Prostate gland (tissue), 2 donors: ENCODE results near the gene STK10. TPM values are rescaled to one million over a fixed set of nuclear protein-coding genes. Genes with fewer than 3 reads are reported as not detected.

Source experiments
- DNase-seq: peaks from one replicate; pipeline ENCODE4 v3.0.0-alpha.2; 2019; ENCODE audit warnings: low spot score
- H3K27ac ChIP-seq, 2 donors: fragments of 200-600 bp; sonication (generic); 2 replicates each; pipeline ENCODE4 v1.5.1; 2017 to 2019
- H3K27me3 ChIP-seq: fragments of 200-600 bp; sonication (generic); replicated peaks from 2 replicates; pipeline ENCODE4 v1.5.1; 2019; ENCODE audit not compliant: insufficient read depth
- H3K36me3 ChIP-seq, 2 donors: fragments of 200-600 bp; sonication (generic); 1 replicate in 1 of 2; 2 replicates in 1 of 2; pipeline versions ENCODE4 v1.5.1 to v1.8.1; 2017 to 2019
- H3K4me1 ChIP-seq: fragments of 200-600 bp; sonication (generic); replicated peaks from 2 replicates; pipeline ENCODE4 v1.5.1; 2019
- H3K4me3 ChIP-seq, 2 donors: fragments of 200-600 bp; sonication (generic); 2 replicates each; pipeline ENCODE4 v1.5.1; 2017 to 2019
- H3K9me3 ChIP-seq: fragments of 200-600 bp; sonication (generic); 2 replicates; pipeline ENCODE4 v1.5.1; 2017
- CTCF ChIP-seq, 4 experiments: fragments of 200-600 bp in 2 of 4; fragments of 450-650 bp in 2 of 4; sonication (generic) in 2 of 4; IDR thresholded peaks; 1 replicate in 3 of 4; 2 replicates in 1 of 4; pipeline ENCODE4 v1.5.1; 2016 to 2019; ENCODE audit warnings: antibody characterized with exemption in 4 of 4, mild to moderate bottlenecking in 2 of 4, moderate library complexity in 2 of 4
- POLR2A ChIP-seq: fragments of 450-650 bp; IDR thresholded peaks from one replicate; pipeline ENCODE4 v1.6.1; 2016; ENCODE audit warnings: antibody characterized with exemption, mild to moderate bottlenecking
- POLR2AphosphoS5 ChIP-seq: sonication (generic); formaldehyde crosslinking; IDR thresholded peaks from one replicate; pipeline ENCODE4 v1.6.1; 2017; ENCODE audit warnings: antibody characterized with exemption
- WGBS: methylation state at CpG from one replicate; pipeline ENCODE4 v1.1.5; 2018; 5-methylcytosine and 5-hydroxymethylcytosine counted together
- intact Hi-C: fragments of 100-400 bp; cut with DNase I; formaldehyde crosslinking; loops from one replicate; pipeline ENCODE4 v1.14.2; 2022
- total RNA-seq, 2 donors: library from RNA; depleted of rRNA; stranded (reverse); fragments of >200 nt; gene quantifications; one replicate each; pipeline ENCODE4 v1.1.0, GENCODE V29; 2016

The STK10 gene
- total RNA-seq, 2 donors from 2014 or later = 4.6 to 73.3 TPM

- Histone ChIP-seq H3K4me3 (no peak overlapping the region), H3K9me3 (no peaks in the 10 kb centered on the region), H3K27ac (no peak overlapping the region), H3K27me3 (no peaks in the 10 kb centered on the region), H3K4me1 (no peaks in the 10 kb centered on the region), H3K36me3 (no peaks in the 10 kb centered on the region)
- no peak for TF ChIP-seq POLR2AphosphoS5
- no peak for TF ChIP-seq POLR2A
- no peak for TF ChIP-seq CTCF (IDR thresholded peaks at IDR 0.05)
- intact Hi-C loops = no loop called here
- no peak for DNase-seq
- 81% methylated on average over 7 of the region's 7 CpGs for WGBS
These were observed 10.8 kb downstream of the STK10 start for GRCh38 chr5:172177176-172177575.

GRCh38 chr5:172175263-172175719 lies 12.7 kb downstream of the STK10 start:
- Histone ChIP-seq H3K4me1 (no peaks in the 10 kb centered on the region), H3K4me3 (no peak overlapping the region), H3K27me3 (no peaks in the 10 kb centered on the region), H3K27ac (no peak overlapping the region), H3K9me3 (no peaks in the 10 kb centered on the region), H3K36me3 (no peaks in the 10 kb centered on the region)
- 73% methylated on average over 7 of the region's 7 CpGs for WGBS
- DNase-seq = no peak
- TF ChIP-seq POLR2AphosphoS5 = no peak
- no peak for TF ChIP-seq POLR2A
- intact Hi-C loops = no loop called here

DNA sequence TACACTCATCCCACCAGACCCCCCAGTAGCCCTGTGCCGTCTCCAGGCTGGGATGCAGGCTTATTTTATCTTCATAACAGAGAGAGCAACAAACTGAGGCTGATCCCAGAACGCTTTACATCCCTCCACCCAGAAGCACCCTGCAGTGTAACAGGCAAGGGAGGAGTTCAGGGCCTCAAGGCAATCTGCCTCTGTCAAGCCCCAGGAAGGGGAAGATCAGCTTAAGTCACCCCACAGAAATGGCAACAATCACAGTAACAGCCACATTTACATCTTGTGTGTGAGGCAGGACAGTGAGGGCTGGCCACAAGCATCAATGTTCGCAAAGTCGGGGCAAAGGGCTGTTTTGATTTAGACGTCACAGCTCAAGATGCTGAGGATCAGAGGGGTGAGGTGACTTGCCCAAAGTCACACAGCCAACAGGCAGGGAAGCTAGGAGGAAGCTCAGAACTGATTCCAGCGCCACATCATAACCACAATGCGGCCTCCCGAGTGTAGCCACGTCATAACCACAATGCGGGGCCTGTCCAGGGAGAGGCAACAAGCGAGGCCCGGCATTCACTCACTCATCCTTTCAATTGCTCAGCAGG lies 14.4 kb downstream of the STK10 start:
- Histone ChIP-seq H3K36me3 (no peaks in the 10 kb centered on the region), H3K27ac (no peak overlapping the region), H3K9me3 (no peaks in the 10 kb centered on the region), H3K4me3 (no peak overlapping the region), H3K27me3 (no peaks in the 10 kb centered on the region), H3K4me1 (no peaks in the 10 kb centered on the region)
- intact Hi-C loops = no loop called here
- TF ChIP-seq POLR2A (no peak), CTCF (IDR thresholded peaks at IDR 0.05) (no peak), POLR2AphosphoS5 (no peak)
- no peak for DNase-seq
- WGBS = 86% methylated on average over 12 of the region's 12 CpGs

DNA sequence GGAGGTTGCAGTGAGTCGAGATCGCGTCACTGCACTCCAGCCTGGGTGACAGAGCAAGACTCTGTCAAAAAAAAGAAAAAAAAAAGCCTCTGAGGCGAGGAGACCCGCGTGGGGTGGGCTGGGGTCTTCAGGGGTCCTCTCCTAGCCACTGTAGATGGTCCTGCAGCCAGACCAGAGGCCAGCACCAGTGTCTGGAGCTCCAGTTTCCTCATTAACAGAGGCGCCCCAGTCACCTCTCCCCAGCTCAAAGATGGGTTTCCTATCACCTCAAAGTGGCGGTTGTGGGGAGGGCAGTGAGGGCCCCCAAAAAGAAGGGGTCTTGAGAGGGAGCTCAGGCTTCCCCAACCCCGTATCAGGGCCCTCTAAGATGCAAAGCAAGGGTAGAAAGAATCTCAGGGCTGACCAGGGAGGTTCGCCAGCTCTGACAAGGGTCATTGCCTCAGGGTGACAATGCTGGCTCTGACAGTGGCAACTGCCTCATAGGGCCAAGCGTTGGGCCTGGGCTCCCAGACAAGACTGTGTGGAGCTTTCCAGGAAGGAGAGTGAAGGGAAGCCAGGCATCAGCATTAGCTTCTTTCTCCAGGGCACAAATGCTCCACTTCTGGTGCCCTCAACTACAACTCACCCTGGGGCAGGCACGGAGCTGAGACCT lies 15.0 kb downstream of the STK10 start:
- no peak for TF ChIP-seq CTCF (IDR thresholded peaks at IDR 0.05)
- TF ChIP-seq POLR2AphosphoS5 = no peak
- no peak for TF ChIP-seq POLR2A
- H3K4me3 ChIP-seq = no peak overlapping the region
- H3K36me3 ChIP-seq = no peaks in the 10 kb centered on the region
- intact Hi-C loops = no loop called here
- DNase-seq = no peak
- no peaks in the 10 kb centered on the region for H3K9me3 ChIP-seq
- no peaks in the 10 kb centered on the region for H3K4me1 ChIP-seq
- no peak overlapping the region for H3K27ac ChIP-seq
- H3K27me3 ChIP-seq = no peaks in the 10 kb centered on the region
- WGBS = 80% methylated on average over 12 of the region's 12 CpGs

DNA sequence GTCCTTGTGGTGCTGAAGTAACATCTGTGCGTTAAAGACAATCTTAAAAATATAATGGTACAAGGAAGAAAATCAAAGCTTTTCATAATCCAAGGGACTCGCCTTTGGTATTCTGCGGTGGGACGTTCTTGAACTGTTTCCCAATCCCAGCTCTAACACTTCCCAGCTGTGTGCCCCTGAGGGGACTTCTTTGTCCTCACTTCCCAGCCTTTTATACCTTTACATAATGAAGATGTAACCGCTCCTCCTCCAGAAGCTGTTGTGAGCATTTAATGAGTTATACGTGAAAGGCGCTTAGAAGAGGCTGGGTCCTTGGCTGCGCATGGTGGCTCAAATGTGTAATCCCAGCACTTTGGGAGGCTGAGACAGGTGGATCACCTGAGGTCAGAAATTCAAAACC lies 16.9 kb downstream of the STK10 start:
- Histone ChIP-seq H3K27ac (no peak overlapping the region), H3K27me3 (no peaks in the 10 kb centered on the region), H3K36me3 (no peaks in the 10 kb centered on the region), H3K4me3 (no peak overlapping the region), H3K9me3 (no peaks in the 10 kb centered on the region), H3K4me1 (no peaks in the 10 kb centered on the region)
- TF ChIP-seq POLR2A = no peak
- TF ChIP-seq CTCF (IDR thresholded peaks at IDR 0.05) = no peak
- no peak for TF ChIP-seq POLR2AphosphoS5
- DNase-seq = no peak
- intact Hi-C loops = no loop called here
- 81% methylated on average over 8 of the region's 8 CpGs for WGBS
